ENCODE measurements around the gene SLC31A1.

The SLC31A1 gene

DNA sequence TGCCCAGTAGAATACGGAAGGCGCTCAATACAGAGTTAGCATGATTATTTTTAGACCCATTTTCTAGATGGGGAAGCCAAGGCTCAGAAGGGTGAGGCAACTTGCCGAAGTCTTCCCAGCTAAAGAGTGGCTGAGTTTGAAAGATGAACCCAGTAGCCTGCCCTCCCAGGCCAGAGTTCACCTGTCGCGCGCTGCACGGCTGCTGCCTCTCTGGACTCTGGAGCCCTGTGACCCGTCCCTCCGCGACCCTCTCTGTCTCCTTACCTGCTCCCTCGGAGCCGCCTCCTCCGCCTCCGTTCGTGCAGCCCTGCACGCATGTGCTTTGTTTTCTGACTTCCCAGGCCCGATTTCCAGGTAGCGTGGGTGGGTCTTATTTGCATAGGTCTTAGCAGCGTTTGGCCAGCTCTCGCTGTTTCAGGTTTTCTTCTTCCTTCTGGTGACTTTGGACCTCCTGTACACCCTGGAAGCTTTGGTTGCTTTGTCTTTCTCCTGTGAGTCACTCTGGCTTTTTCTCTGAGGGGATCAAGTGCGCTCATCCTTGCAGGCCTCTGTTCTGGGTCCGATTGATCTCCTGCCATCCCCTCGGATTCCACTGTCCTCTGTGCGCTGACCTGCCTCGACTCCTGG is 81.6 kb downstream of the SLC31A1 start, which contains the start of gene RNF183:
TSS of gene RNF183 (minus strand) at position 585 of the 627 bp plus-strand sequence. CDS start 5,192 bp downstream, outside the sequence.
- H3F3A ChIP-seq (ENCODE audit: control insufficient read depth, insufficient read depth) = no peaks in the 10 kb centered on the region
- no peaks in the 10 kb centered on the region for H3K79me2 ChIP-seq (ENCODE audit: control insufficient read depth, low read length)
- no peaks in the 10 kb centered on the region for H4K20me1 ChIP-seq (ENCODE audit: control insufficient read depth, insufficient read depth, low read depth, low read length)
- no peaks in the 10 kb centered on the region for H3K9me3 ChIP-seq (ENCODE audit: control insufficient read depth, insufficient read depth, low read length)
- TF ChIP-seq, protein P1, sequence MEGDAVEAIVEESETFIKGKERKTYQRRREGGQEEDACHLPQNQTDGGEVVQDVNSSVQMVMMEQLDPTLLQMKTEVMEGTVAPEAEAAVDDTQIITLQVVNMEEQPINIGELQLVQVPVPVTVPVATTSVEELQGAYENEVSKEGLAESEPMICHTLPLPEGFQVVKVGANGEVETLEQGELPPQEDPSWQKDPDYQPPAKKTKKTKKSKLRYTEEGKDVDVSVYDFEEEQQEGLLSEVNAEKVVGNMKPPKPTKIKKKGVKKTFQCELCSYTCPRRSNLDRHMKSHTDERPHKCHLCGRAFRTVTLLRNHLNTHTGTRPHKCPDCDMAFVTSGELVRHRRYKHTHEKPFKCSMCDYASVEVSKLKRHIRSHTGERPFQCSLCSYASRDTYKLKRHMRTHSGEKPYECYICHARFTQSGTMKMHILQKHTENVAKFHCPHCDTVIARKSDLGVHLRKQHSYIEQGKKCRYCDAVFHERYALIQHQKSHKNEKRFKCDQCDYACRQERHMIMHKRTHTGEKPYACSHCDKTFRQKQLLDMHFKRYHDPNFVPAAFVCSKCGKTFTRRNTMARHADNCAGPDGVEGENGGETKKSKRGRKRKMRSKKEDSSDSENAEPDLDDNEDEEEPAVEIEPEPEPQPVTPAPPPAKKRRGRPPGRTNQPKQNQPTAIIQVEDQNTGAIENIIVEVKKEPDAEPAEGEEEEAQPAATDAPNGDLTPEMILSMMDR (IDR thresholded peaks at IDR 0.05; ENCODE audit: low read depth, low read length, poor library complexity, severe bottlenecking) = no peak
- no peak for TF ChIP-seq EZH2phosphoT487 (IDR thresholded peaks at IDR 0.05; ENCODE audit: borderline replicate concordance, low read length)
- no peak within 1 kb of the TSS for H3K4me3 ChIP-seq (ENCODE audit: low read length)
- no peak within 1 kb of the TSS for H3K27ac ChIP-seq (ENCODE audit: low read depth, low read length)
- no peaks in the 10 kb centered on the region for H3K9me2 ChIP-seq (replicated peaks; ENCODE audit: control insufficient read depth, low read length)
- H3K4me1 ChIP-seq (ENCODE audit: control insufficient read depth, low read length) = no peaks in the 10 kb centered on the region
- no peak within 1 kb of the TSS for H3K4me2 ChIP-seq (ENCODE audit: low read length)
- no peaks in the 10 kb centered on the region for H3K36me3 ChIP-seq (ENCODE audit: control insufficient read depth, low read length)
- H3K27me3 ChIP-seq (ENCODE audit: control insufficient read depth, low read length) = peaks cover 12% of the 10 kb centered on the region

DNA sequence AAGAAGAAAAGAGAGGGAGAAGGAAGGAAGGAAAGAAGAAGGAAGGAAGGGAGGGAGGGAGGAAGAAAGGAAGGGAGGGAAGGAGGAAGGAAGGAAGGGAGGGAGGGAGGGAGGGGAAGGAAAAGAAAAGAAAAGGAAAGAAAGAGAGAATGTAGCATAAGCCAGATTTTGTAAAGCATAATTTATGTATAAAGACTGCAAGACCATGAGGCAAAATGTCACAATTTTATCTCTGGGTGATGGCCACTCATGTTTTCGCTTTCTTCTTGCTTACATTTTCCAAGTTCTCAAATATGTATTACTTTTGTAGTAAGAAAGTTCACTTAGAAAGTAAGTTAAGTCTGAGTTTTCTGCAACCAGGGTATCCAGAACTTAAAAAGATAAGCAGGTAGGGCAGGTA is 85.2 kb downstream of the SLC31A1 start:
- H3K9me3 ChIP-seq (ENCODE audit: control insufficient read depth, insufficient read depth, low read length) = no peaks in the 10 kb centered on the region
- no peak overlapping the region for H3K27ac ChIP-seq (ENCODE audit: low read depth, low read length)
- H3K27me3 ChIP-seq (ENCODE audit: control insufficient read depth, low read length) = peaks cover 8% of the 10 kb centered on the region; the same call in 1 of the 2 replicates
- H3K4me1 ChIP-seq (ENCODE audit: control insufficient read depth, low read length) = no peaks in the 10 kb centered on the region
- no peaks in the 10 kb centered on the region for H3F3A ChIP-seq (ENCODE audit: control insufficient read depth, insufficient read depth)
- H3K9me2 ChIP-seq (replicated peaks; ENCODE audit: control insufficient read depth, low read length) = no peaks in the 10 kb centered on the region
- TF ChIP-seq, protein P1 (IDR thresholded peaks at IDR 0.05; ENCODE audit: low read depth, low read length, poor library complexity, severe bottlenecking) = no peak
- no peak overlapping the region for H3K4me2 ChIP-seq (ENCODE audit: low read length)
- no peaks in the 10 kb centered on the region for H3K36me3 ChIP-seq (ENCODE audit: control insufficient read depth, low read length)
- H4K20me1 ChIP-seq (ENCODE audit: control insufficient read depth, insufficient read depth, low read depth, low read length) = no peaks in the 10 kb centered on the region
- H3K4me3 ChIP-seq (ENCODE audit: low read length) = no peak overlapping the region
- no peaks in the 10 kb centered on the region for H3K79me2 ChIP-seq (ENCODE audit: control insufficient read depth, low read length)

DNA sequence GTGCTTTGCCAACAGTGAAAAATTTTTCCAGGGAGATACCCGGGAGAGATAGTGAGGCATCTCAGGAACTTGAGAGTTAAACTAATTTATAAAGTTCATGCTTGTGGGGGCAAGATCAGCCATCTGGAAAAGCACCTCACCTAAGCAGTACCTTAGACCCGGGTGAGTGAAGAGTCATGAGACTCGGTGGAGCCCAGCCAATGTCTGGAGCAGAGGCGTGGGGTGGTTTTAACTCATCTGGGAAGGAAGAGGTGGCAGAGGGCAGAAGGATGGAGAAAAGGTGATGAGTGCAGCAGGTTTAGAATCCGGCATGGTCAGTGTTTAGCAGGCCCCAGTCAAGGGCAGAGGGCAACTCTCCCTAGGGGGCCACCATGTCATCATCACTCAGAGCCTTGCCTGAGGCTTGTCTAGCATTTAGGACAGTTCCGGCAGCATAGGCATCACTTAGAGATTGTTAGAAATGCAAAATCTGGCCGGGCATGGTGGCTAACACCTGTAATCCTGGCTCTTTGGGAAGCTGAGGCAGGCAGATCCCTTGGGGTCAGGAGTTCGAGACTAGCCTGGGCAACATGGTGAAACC is 86.1 kb downstream of the SLC31A1 start:
- H4K20me1 ChIP-seq (ENCODE audit: control insufficient read depth, insufficient read depth, low read depth, low read length) = no peaks in the 10 kb centered on the region
- H3K9me2 ChIP-seq (replicated peaks; ENCODE audit: control insufficient read depth, low read length) = no peaks in the 10 kb centered on the region
- no peak overlapping the region for H3K4me3 ChIP-seq (ENCODE audit: low read length)
- H3K27me3 ChIP-seq (ENCODE audit: control insufficient read depth, low read length) = peaks cover 8% of the 10 kb centered on the region; the same call in 1 of the 2 replicates
- no peak overlapping the region for H3K4me2 ChIP-seq (ENCODE audit: low read length)
- no peaks in the 10 kb centered on the region for H3F3A ChIP-seq (ENCODE audit: control insufficient read depth, insufficient read depth)
- H3K9me3 ChIP-seq (ENCODE audit: control insufficient read depth, insufficient read depth, low read length) = no peaks in the 10 kb centered on the region
- H3K27ac ChIP-seq (ENCODE audit: low read depth, low read length) = no peak overlapping the region
- H3K79me2 ChIP-seq (ENCODE audit: control insufficient read depth, low read length) = no peaks in the 10 kb centered on the region
- no peaks in the 10 kb centered on the region for H3K4me1 ChIP-seq (ENCODE audit: control insufficient read depth, low read length)
- H3K36me3 ChIP-seq (ENCODE audit: control insufficient read depth, low read length) = no peaks in the 10 kb centered on the region
- TF ChIP-seq, protein P1 (IDR thresholded peaks at IDR 0.05; ENCODE audit: low read depth, low read length, poor library complexity, severe bottlenecking) = no peak
- no peak for TF ChIP-seq EZH2phosphoT487 (IDR thresholded peaks at IDR 0.05; ENCODE audit: borderline replicate concordance, low read length)

Measured in DOHH2 (cell line).